A549 treated with CpdA at 1 μM for 4 hours (cell line): ENCODE results near the gene ESRRA. TPM values are rescaled to one million over a fixed set of nuclear protein-coding genes. Genes with fewer than 3 reads are reported as not detected.

Source experiments
- total RNA-seq: library from RNA; stranded (reverse); fragments of 200-300 nt; extraction: Qiagen RNA extraction; gene quantifications from 5 replicates; pipeline ENCODE4 v1.2.3, GENCODE V29; 2022; ENCODE audit warnings: low read depth

The ESRRA gene
- total RNA-seq = 43.1 to 65.2 TPM (median 62.7 TPM) in 5 replicates

GRCh38 chr11:64305075-64305690 is at the start of gene ESRRA:
ESRRA (plus strand) TSS chr11:64305524; CDS start chr11:64307180, 1,656 bp downstream.

GRCh38 chr11:64284048-64284961 is 21.0 kb upstream of the ESRRA start, which contains the start of gene BAD:
BAD (minus strand) TSS chr11:64284665; CDS start chr11:64284368, 297 bp downstream.

GRCh38 chr11:64284962-64285884 is 20.1 kb upstream of the ESRRA start, which contains the start of gene GPR137:
GPR137 (plus strand) TSS chr11:64285848; CDS start chr11:64286525, 677 bp downstream.

GRCh38 chr11:64291262-64291751 is 14.0 kb upstream of the ESRRA start, which contains the start of gene KCNK4:
KCNK4 (plus strand) TSS chr11:64291302; CDS start chr11:64293019, 1,717 bp downstream.

GRCh38 chr11:64299847-64300648 is 5.3 kb upstream of the ESRRA start, which contains the start of gene CATSPERZ:
CATSPERZ (plus strand) TSS chr11:64300358; CDS start chr11:64300411, 53 bp downstream.

GRCh38 chr11:64317325-64317960 is 12.1 kb downstream of the ESRRA start, which contains the start of gene TRMT112:
TRMT112 (minus strand) TSS chr11:64317559; CDS start chr11:64317526, 33 bp downstream.

GRCh38 chr11:64317961-64318765 is 12.8 kb downstream of the ESRRA start, which contains the start of gene PRDX5:
PRDX5 (plus strand) TSS chr11:64318121; CDS start chr11:64318216, 95 bp downstream.

GRCh38 chr11:64339754-64340408 is 34.6 kb downstream of the ESRRA start, which contains the start of gene CCDC88B:
CCDC88B (plus strand) TSS chr11:64340204; CDS start chr11:64340267, 63 bp downstream.

GRCh38 chr11:64358907-64359711 is 53.8 kb downstream of the ESRRA start, which contains the start of gene RPS6KA4:
RPS6KA4 (plus strand) TSS chr11:64359162; CDS start chr11:64359236, 74 bp downstream.

Other genes starting within 250 kb of the ESRRA start
- gene MACROD1, start 139.4 kb upstream of the ESRRA start, total RNA-seq = 7.6 to 13.8 TPM (median 13.3 TPM) in 5 replicates
- 265 to 294 TPM (median 293 TPM) in 5 replicates for gene STIP1, start 119.4 kb upstream of the ESRRA start, total RNA-seq
- 1.6 to 4.1 TPM (median 2.1 TPM) in 5 replicates for gene FERMT3, start 98.8 kb upstream of the ESRRA start, total RNA-seq
- gene TRPT1, start 79.3 kb upstream of the ESRRA start, total RNA-seq = 18.6 to 27.7 TPM (median 26.4 TPM) in 5 replicates
- 28.5 to 44.9 TPM (median 38.1 TPM) in 5 replicates for gene NUDT22, start 79.2 kb upstream of the ESRRA start, total RNA-seq
- gene DNAJC4, start 75.0 kb upstream of the ESRRA start, total RNA-seq = 19.4 to 21.3 TPM (median 20.1 TPM) in 5 replicates
- gene VEGFB, start 70.9 kb upstream of the ESRRA start, total RNA-seq = 35.7 to 54.5 TPM (median 51.4 TPM) in 5 replicates
- 125 to 150 TPM (median 146 TPM) in 5 replicates for gene FKBP2, start 64.4 kb upstream of the ESRRA start, total RNA-seq
- 208 to 393 TPM (median 373 TPM) in 5 replicates for gene PPP1R14B, start 58.6 kb upstream of the ESRRA start, total RNA-seq
- gene PLCB3, start 54.0 kb upstream of the ESRRA start, total RNA-seq = 16.6 to 24.0 TPM (median 21.3 TPM) in 5 replicates
- gene BAD, start 20.9 kb upstream of the ESRRA start, total RNA-seq = 72.9 to 105 TPM (median 99.7 TPM) in 5 replicates
- 32.8 to 51.3 TPM (median 49.8 TPM) in 5 replicates for gene GPR137, start 19.7 kb upstream of the ESRRA start, total RNA-seq
- gene KCNK4, start 14.2 kb upstream of the ESRRA start, total RNA-seq = 0.07 to 0.24 TPM in 2 of 5 replicates, not detected in the others
- 2.3 to 3.7 TPM (median 2.9 TPM) in 5 replicates for gene CATSPERZ, start 5.2 kb upstream of the ESRRA start, total RNA-seq
- 399 to 480 TPM (median 435 TPM) in 5 replicates for gene TRMT112, start 12.0 kb downstream of the ESRRA start, total RNA-seq
- 370 to 514 TPM (median 489 TPM) in 5 replicates for gene PRDX5, start 12.6 kb downstream of the ESRRA start, total RNA-seq
- gene CCDC88B, start 34.7 kb downstream of the ESRRA start, total RNA-seq = 10.8 to 13.4 TPM (median 12.2 TPM) in 5 replicates
- 54.4 to 70.5 TPM (median 64.5 TPM) in 5 replicates for gene RPS6KA4, start 53.6 kb downstream of the ESRRA start, total RNA-seq